BLaER1 (cell line): ENCODE data around the gene RAB36.
A peak's percentile ranks its signal among the peaks of the same experiment; 100 is the strongest.

Source experiments
- H3K27ac ChIP-seq: shearing (Covaris generic); formaldehyde crosslinking; 2 replicates; pipeline ENCODE4 v1.8.1; 2022
- H3K27me3 ChIP-seq: shearing (Covaris generic); formaldehyde crosslinking; 2 replicates; pipeline ENCODE4 v1.8.1; 2022
- H3K36me3 ChIP-seq: shearing (Covaris generic); formaldehyde crosslinking; 2 replicates; pipeline ENCODE4 v1.8.1; 2022
- H3K4me1 ChIP-seq: shearing (Covaris generic); formaldehyde crosslinking; 2 replicates; pipeline ENCODE4 v1.8.1; 2022
- H3K4me2 ChIP-seq: shearing (Covaris generic); formaldehyde crosslinking; 2 replicates; pipeline ENCODE4 v1.8.1; 2022
- H3K4me3 ChIP-seq: shearing (Covaris generic); formaldehyde crosslinking; 2 replicates; pipeline ENCODE4 v1.8.1; 2022
- H3K9ac ChIP-seq: shearing (Covaris generic); formaldehyde crosslinking; 2 replicates; pipeline ENCODE4 v1.8.1; 2022
- H3K9me3 ChIP-seq: shearing (Covaris generic); formaldehyde crosslinking; 2 replicates; pipeline ENCODE4 v1.8.1; 2022
- H4K20me1 ChIP-seq: shearing (Covaris generic); formaldehyde crosslinking; 2 replicates; pipeline ENCODE4 v1.8.1; 2022
- Cebpa-rat ChIP-seq: shearing (Covaris generic); IDR thresholded peaks from 2 replicates; pipeline ENCODE4 v1.8.1; 2022

The RAB36 gene

GRCh38 chr22:23126165-23127054 is 18.9 kb upstream of the RAB36 start:
- TF ChIP-seq Cebpa-rat = no peak

GRCh38 chr22:23127055-23127756 is 18.1 kb upstream of the RAB36 start:
- H3K36me3 ChIP-seq = peaks cover 24% of the 10 kb centered on the region; the same call in 1 of the 2 replicates
- no peaks in the 10 kb centered on the region for H3K27me3 ChIP-seq
- TF ChIP-seq Cebpa-rat = no peak
- H3K9me3 ChIP-seq = no peaks in the 10 kb centered on the region
- H3K4me3 ChIP-seq = no peak overlapping the region
- H3K9ac ChIP-seq = no peak overlapping the region
- H4K20me1 ChIP-seq = peaks cover 7% of the 10 kb centered on the region; the same call in 1 of the 2 replicates
- peaks cover 33% of the 10 kb centered on the region for H3K4me1 ChIP-seq
- no peak overlapping the region for H3K27ac ChIP-seq
- no peak overlapping the region for H3K4me2 ChIP-seq

More at GRCh38 chr22:23126165-23127054, 18.9 kb upstream of the RAB36 start:
- H3K27ac ChIP-seq = 0 out of 2 replicates have a peak overlapping the region, but pooled peaks have one; percentile 2
- no peak overlapping the region for H3K9ac ChIP-seq
- peaks cover 7% of the 10 kb centered on the region; the same call in 1 of the 2 replicates for H4K20me1 ChIP-seq
- H3K4me3 ChIP-seq = no peak overlapping the region
- H3K27me3 ChIP-seq = no peaks in the 10 kb centered on the region
- peaks cover 33% of the 10 kb centered on the region for H3K4me1 ChIP-seq
- peaks cover 24% of the 10 kb centered on the region; the same call in 1 of the 2 replicates for H3K36me3 ChIP-seq
- no peak overlapping the region for H3K4me2 ChIP-seq
- no peaks in the 10 kb centered on the region for H3K9me3 ChIP-seq

GRCh38 chr22:23127788-23128187 is 17.5 kb upstream of the RAB36 start:
- no peaks in the 10 kb centered on the region for H3K9me3 ChIP-seq
- no peak for TF ChIP-seq Cebpa-rat
- peaks cover 33% of the 10 kb centered on the region for H3K4me1 ChIP-seq
- peaks cover 21% of the 10 kb centered on the region; the same call in 1 of the 2 replicates for H3K36me3 ChIP-seq
- H4K20me1 ChIP-seq = peaks cover under 1% of the 10 kb centered on the region; the same call in 1 of the 2 replicates
- no peak overlapping the region for H3K9ac ChIP-seq
- H3K27ac ChIP-seq = no peak overlapping the region
- no peaks in the 10 kb centered on the region for H3K27me3 ChIP-seq
- H3K4me2 ChIP-seq = no peak overlapping the region; the same call in 1 of the 2 replicates
- no peak overlapping the region for H3K4me3 ChIP-seq

- Histone ChIP-seq H3K4me1 (peaks cover 32% of the 10 kb centered on the region), H3K9me3 (no peaks in the 10 kb centered on the region), H3K4me3 (no peak overlapping the region), H3K36me3 (peaks cover 15% of the 10 kb centered on the region; the same call in 1 of the 2 replicates), H4K20me1 (no peaks in the 10 kb centered on the region), H3K27me3 (no peaks in the 10 kb centered on the region), H3K27ac (no peak overlapping the region), H3K4me2 (no peak overlapping the region; the same call in 1 of the 2 replicates), H3K9ac (no peak overlapping the region)
- TF ChIP-seq Cebpa-rat = no peak
These were observed 16.8 kb upstream of the RAB36 start for GRCh38 chr22:23128269-23129108.

GRCh38 chr22:23129149-23129548 is 16.1 kb upstream of the RAB36 start:
- no peaks in the 10 kb centered on the region for H4K20me1 ChIP-seq
- no peak for TF ChIP-seq Cebpa-rat

GRCh38 chr22:23130697-23131096 is 14.6 kb upstream of the RAB36 start:
- TF ChIP-seq Cebpa-rat = no peak
- Histone ChIP-seq H3K9ac (no peak overlapping the region), H4K20me1 (no peaks in the 10 kb centered on the region), H3K4me2 (peak overlapping the region; percentile 63; the same call in 1 of the 2 replicates), H3K36me3 (no peaks in the 10 kb centered on the region; the same call in 1 of the 2 replicates), H3K27me3 (no peaks in the 10 kb centered on the region), H3K9me3 (no peaks in the 10 kb centered on the region), H3K4me1 (peaks cover 55% of the 10 kb centered on the region), H3K27ac (no peak overlapping the region), H3K4me3 (no peak overlapping the region)

More at GRCh38 chr22:23129149-23129548, 16.1 kb upstream of the RAB36 start:
- peaks cover 11% of the 10 kb centered on the region; the same call in 1 of the 2 replicates for H3K36me3 ChIP-seq
- H3K9me3 ChIP-seq = no peaks in the 10 kb centered on the region
- no peak overlapping the region for H3K9ac ChIP-seq
- no peak overlapping the region for H3K4me3 ChIP-seq
- no peaks in the 10 kb centered on the region for H3K27me3 ChIP-seq
- no peak overlapping the region for H3K27ac ChIP-seq
- H3K4me2 ChIP-seq = no peak overlapping the region
- peaks cover 39% of the 10 kb centered on the region for H3K4me1 ChIP-seq

GRCh38 chr22:23131931-23132330 is 13.3 kb upstream of the RAB36 start:
- no peak for TF ChIP-seq Cebpa-rat
- H3K27me3 ChIP-seq = no peaks in the 10 kb centered on the region
- no peak overlapping the region for H3K4me3 ChIP-seq
- peaks cover 67% of the 10 kb centered on the region for H3K4me1 ChIP-seq
- H3K27ac ChIP-seq = 0 out of 2 replicates have a peak overlapping the region, but pooled peaks have one; percentile 7
- H3K9ac ChIP-seq = 0 out of 2 replicates have a peak overlapping the region, but pooled peaks have one; percentile 13
- H4K20me1 ChIP-seq = no peaks in the 10 kb centered on the region
- no peaks in the 10 kb centered on the region for H3K9me3 ChIP-seq
- H3K36me3 ChIP-seq = no peaks in the 10 kb centered on the region
- peak overlapping the region; percentile 63 for H3K4me2 ChIP-seq

- Histone ChIP-seq H3K4me1 (peaks cover 73% of the 10 kb centered on the region), H3K36me3 (no peaks in the 10 kb centered on the region), H3K4me3 (no peak overlapping the region), H3K27me3 (no peaks in the 10 kb centered on the region), H4K20me1 (no peaks in the 10 kb centered on the region), H3K9ac (no peak overlapping the region), H3K4me2 (peak overlapping the region; percentile 63), H3K27ac (no peak overlapping the region), H3K9me3 (no peaks in the 10 kb centered on the region)
- TF ChIP-seq Cebpa-rat = no peak
These were observed 12.7 kb upstream of the RAB36 start for GRCh38 chr22:23132376-23133091.
